A549 (cell line): ENCODE data around the gene TMEM54.

Source experiments
- CHD2 ChIP-seq: fragments of 150-350 bp; IDR thresholded peaks from 2 replicates; pipeline ENCODE4 v1.6.1; 2014; ENCODE audit warnings: low read length; ENCODE audit not compliant: partially characterized antibody
- EHMT2 ChIP-seq: fragments of 200-600 bp; sonication (generic); IDR thresholded peaks from 2 replicates; pipeline ENCODE4 v1.6.1; 2016; ENCODE audit warnings: antibody characterized with exemption, low read depth, mild to moderate bottlenecking, moderate library complexity
- FOSB ChIP-seq: fragments of 250-450 bp; sonication (Bioruptor Pico); IDR thresholded peaks from 2 replicates; pipeline ENCODE4 v1.5.0; 2020; ENCODE audit warnings: mild to moderate bottlenecking, moderate library complexity
- JUN ChIP-seq, 2 experiments: fragments of >200 bp; sonication (Bioruptor Twin); formaldehyde crosslinking; IDR thresholded peaks; 2 replicates in 1 of 2; 3 replicates in 1 of 2; pipeline ENCODE4 v1.6.1; 2016 to 2017
- MAX ChIP-seq: IDR thresholded peaks from 2 replicates; pipeline ENCODE4 v1.6.1; 2012
- MAZ ChIP-seq: fragments of 150-350 bp; IDR thresholded peaks from 2 replicates; pipeline ENCODE4 v1.6.1; 2014; ENCODE audit warnings: antibody characterized with exemption, low read depth, low read length, borderline replicate concordance
- POLR2A ChIP-seq: IDR thresholded peaks from 2 replicates; pipeline ENCODE4 v1.6.1; 2012; ENCODE audit warnings: mild to moderate bottlenecking, low read length
- RFX5 ChIP-seq: fragments of 450-650 bp; IDR thresholded peaks from 2 replicates; pipeline ENCODE4 v1.7.1; 2014; ENCODE audit warnings: antibody characterized with exemption, mild to moderate bottlenecking, moderate library complexity
- TF ChIP-seq, protein P1 (sequence below): fragments of 200-600 bp; sonication (generic); IDR thresholded peaks from 2 replicates; pipeline ENCODE4 v1.6.1; 2016; ENCODE audit warnings: antibody characterized with exemption, mild to moderate bottlenecking, moderate library complexity
- TF ChIP-seq, protein P2 (sequence below): fragments of >200 bp; sonication (Bioruptor Twin); formaldehyde crosslinking; IDR thresholded peaks from 3 replicates; pipeline ENCODE4 v1.5.1; 2016

GRCh38 chr1:32902535-32902920 is 1.3 kb upstream of the TMEM54 start:
- TF ChIP-seq, protein P1, sequence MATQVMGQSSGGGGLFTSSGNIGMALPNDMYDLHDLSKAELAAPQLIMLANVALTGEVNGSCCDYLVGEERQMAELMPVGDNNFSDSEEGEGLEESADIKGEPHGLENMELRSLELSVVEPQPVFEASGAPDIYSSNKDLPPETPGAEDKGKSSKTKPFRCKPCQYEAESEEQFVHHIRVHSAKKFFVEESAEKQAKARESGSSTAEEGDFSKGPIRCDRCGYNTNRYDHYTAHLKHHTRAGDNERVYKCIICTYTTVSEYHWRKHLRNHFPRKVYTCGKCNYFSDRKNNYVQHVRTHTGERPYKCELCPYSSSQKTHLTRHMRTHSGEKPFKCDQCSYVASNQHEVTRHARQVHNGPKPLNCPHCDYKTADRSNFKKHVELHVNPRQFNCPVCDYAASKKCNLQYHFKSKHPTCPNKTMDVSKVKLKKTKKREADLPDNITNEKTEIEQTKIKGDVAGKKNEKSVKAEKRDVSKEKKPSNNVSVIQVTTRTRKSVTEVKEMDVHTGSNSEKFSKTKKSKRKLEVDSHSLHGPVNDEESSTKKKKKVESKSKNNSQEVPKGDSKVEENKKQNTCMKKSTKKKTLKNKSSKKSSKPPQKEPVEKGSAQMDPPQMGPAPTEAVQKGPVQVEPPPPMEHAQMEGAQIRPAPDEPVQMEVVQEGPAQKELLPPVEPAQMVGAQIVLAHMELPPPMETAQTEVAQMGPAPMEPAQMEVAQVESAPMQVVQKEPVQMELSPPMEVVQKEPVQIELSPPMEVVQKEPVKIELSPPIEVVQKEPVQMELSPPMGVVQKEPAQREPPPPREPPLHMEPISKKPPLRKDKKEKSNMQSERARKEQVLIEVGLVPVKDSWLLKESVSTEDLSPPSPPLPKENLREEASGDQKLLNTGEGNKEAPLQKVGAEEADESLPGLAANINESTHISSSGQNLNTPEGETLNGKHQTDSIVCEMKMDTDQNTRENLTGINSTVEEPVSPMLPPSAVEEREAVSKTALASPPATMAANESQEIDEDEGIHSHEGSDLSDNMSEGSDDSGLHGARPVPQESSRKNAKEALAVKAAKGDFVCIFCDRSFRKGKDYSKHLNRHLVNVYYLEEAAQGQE = no peak
- TF ChIP-seq MAX = no peak
- TF ChIP-seq, protein P2, sequence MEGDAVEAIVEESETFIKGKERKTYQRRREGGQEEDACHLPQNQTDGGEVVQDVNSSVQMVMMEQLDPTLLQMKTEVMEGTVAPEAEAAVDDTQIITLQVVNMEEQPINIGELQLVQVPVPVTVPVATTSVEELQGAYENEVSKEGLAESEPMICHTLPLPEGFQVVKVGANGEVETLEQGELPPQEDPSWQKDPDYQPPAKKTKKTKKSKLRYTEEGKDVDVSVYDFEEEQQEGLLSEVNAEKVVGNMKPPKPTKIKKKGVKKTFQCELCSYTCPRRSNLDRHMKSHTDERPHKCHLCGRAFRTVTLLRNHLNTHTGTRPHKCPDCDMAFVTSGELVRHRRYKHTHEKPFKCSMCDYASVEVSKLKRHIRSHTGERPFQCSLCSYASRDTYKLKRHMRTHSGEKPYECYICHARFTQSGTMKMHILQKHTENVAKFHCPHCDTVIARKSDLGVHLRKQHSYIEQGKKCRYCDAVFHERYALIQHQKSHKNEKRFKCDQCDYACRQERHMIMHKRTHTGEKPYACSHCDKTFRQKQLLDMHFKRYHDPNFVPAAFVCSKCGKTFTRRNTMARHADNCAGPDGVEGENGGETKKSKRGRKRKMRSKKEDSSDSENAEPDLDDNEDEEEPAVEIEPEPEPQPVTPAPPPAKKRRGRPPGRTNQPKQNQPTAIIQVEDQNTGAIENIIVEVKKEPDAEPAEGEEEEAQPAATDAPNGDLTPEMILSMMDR = no peak
- no peak for TF ChIP-seq MAZ
- TF ChIP-seq JUN (IDR thresholded peaks at IDR 0.05) = no peak
- TF ChIP-seq POLR2A = no peak
- TF ChIP-seq RFX5 = no peak
- TF ChIP-seq EHMT2 = no peak
- no peak for TF ChIP-seq CHD2
- no peak for TF ChIP-seq FOSB (CRISPR knock-in tag)
